ENCODE measurements around the gene MLLT1. TPM values are rescaled to one million over a fixed set of nuclear protein-coding genes. Genes with fewer than 3 reads are reported as not detected.

The MLLT1 gene
- total RNA-seq, 1 experiment from 2014 or later = 54.9 TPM

- H2BK12ac ChIP-seq (ENCODE audit: insufficient read length, low read depth, low read length) = no peak overlapping the region
- no peaks in the 10 kb centered on the region for H4K20me1 ChIP-seq (ENCODE audit: control insufficient read depth, insufficient read depth, insufficient read length)
- no peak overlapping the region for H3K4me2 ChIP-seq (ENCODE audit: insufficient read depth, insufficient read length, low read length)
- no peaks in the 10 kb centered on the region for H3K27me3 Mint-ChIP-seq (ENCODE audit: low read depth)
- H3K4me3 Mint-ChIP-seq = peak overlapping the region; percentile 35 to 69
- peak; percentile 48 for DNase-seq
- peaks cover 6% of the 10 kb centered on the region; the same call in 1 of the 2 replicates for H3K4me1 ChIP-seq (ENCODE audit: insufficient read depth, low read length)
- no peak overlapping the region for H2BK15ac ChIP-seq (ENCODE audit: low read depth, low read length)
- peak overlapping the region; percentile 84 to 95 (median 94); a peak in 6 of 7 replicates for H3K27ac Mint-ChIP-seq
- no peak for TF ChIP-seq CTCF (conservative IDR thresholded peaks at IDR 0.05)
- H4K5ac ChIP-seq (ENCODE audit: insufficient read length, low read depth, low read length) = no peak overlapping the region
- peaks cover 25 to 45% (median 45%) of the 10 kb centered on the region in 3 experiments; a peak in 6 of 7 replicates for H3K36me3 Mint-ChIP-seq (ENCODE audit: insufficient read depth in 1 of 3, low read depth in 3 of 3)
- H2AFZ ChIP-seq (ENCODE audit: low read length) = no peak overlapping the region
- peaks cover 17% of the 10 kb centered on the region for H3K79me1 ChIP-seq (ENCODE audit: insufficient read depth, low read depth, low read length, poor library complexity, severe bottlenecking)
- peaks cover 41% of the 10 kb centered on the region; the same call in 1 of the 2 replicates for H3K79me2 ChIP-seq (ENCODE audit: insufficient read depth, low read length)
- no peak overlapping the region for H3T11ph ChIP-seq (ENCODE audit: low read length)
- H3K9ac ChIP-seq (ENCODE audit: extremely low read depth, insufficient read length, low read length) = no peak overlapping the region
- H3K4ac ChIP-seq (ENCODE audit: low read depth, low read length) = no peak overlapping the region
- H3K23me2 ChIP-seq (ENCODE audit: insufficient read length, low read depth, low read length, poor library complexity, severe bottlenecking) = no peaks in the 10 kb centered on the region
- H3K9me3 ChIP-seq (ENCODE audit: control insufficient read depth, low read depth, low read length) = no peaks in the 10 kb centered on the region
- H2BK120ac ChIP-seq (ENCODE audit: low read depth, low read length, poor library complexity, severe bottlenecking) = no peak overlapping the region
- H2BK20ac ChIP-seq (ENCODE audit: low read depth, low read length, poor library complexity, severe bottlenecking) = no peak overlapping the region
- H2AK5ac ChIP-seq (ENCODE audit: insufficient read length, low read length) = no peak overlapping the region
- H2BK5ac ChIP-seq (ENCODE audit: insufficient read length, low read length) = no peak overlapping the region
- H3K56ac ChIP-seq (ENCODE audit: insufficient read length, low read depth, low read length) = no peak overlapping the region
- H3K18ac ChIP-seq (ENCODE audit: insufficient read length, low read depth, low read length) = no peak overlapping the region
- H3K4me1 Mint-ChIP-seq = peaks cover 51 to 60% of the 10 kb centered on the region in 2 experiments
- no peak overlapping the region for H4K91ac ChIP-seq (ENCODE audit: insufficient read length, low read depth, low read length)
- WGBS (ENCODE audit: extremely low coverage, insufficient read length, low lambda C conversion rate) = no CpG with 5 or more reads among the region's 35 CpGs
- H3K14ac ChIP-seq (ENCODE audit: insufficient read depth, low read length) = no peak overlapping the region
- H3K9me3 Mint-ChIP-seq = no peaks in the 10 kb centered on the region
- no peaks in the 10 kb centered on the region for H3K27me3 ChIP-seq (ENCODE audit: insufficient read depth, low read length)
- H3K27ac ChIP-seq (ENCODE audit: insufficient read length, low read depth, low read length) = no peak overlapping the region
- no peak overlapping the region for H3K23ac ChIP-seq (ENCODE audit: insufficient read length, low read depth, low read length)
- no peak overlapping the region for H4K8ac ChIP-seq (replicated peaks; ENCODE audit: insufficient read length, low read depth, low read length)
These were observed 7.9 kb downstream of the MLLT1 start for GRCh38 chr19:6271721-6272410.
